DOHH2 (cell line): ENCODE data around the gene CYP26B1.

Experiments
- CTCF ChIP-seq: fragments of 200-600 bp; sonication (generic); IDR thresholded peaks from one replicate; pipeline ENCODE4 v1.5.1; 2014; ENCODE audit warnings: antibody characterized with exemption, mild to moderate bottlenecking, low read depth, low read length; ENCODE audit not compliant: poor library complexity, severe bottlenecking
- EZH2phosphoT487 ChIP-seq: fragments of 200-600 bp; sonication (generic); IDR thresholded peaks from 2 replicates; pipeline ENCODE4 v1.6.1; 2017; ENCODE audit warnings: borderline replicate concordance, mild to moderate bottlenecking, antibody characterized with exemption, low read length, moderate library complexity, mixed read lengths

DNA sequence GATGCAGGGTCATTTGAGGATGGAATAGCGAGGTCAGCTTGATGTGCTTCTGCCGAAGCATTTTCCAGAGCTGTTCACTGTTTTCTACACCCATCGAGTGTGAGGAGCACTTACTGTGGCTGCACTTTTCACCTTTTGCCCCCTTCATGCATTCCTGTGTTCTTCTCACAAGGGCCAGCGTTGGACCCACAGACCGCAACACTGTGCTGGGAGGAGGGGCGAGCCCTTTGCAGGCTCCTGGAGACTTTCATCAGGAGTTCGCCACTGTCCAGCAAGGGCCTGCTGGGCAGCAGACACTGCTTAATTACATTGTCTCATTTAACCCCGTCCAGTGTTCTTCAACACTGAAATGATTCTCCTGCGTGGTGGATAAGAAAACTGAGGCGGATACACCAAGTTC is 29.9 kb downstream of the CYP26B1 start:
- TF ChIP-seq EZH2phosphoT487 (no peak), CTCF (no peak)
